Activated CD4-positive, alpha-beta T cell treated with anti-CD3 and anti-CD28 coated beads, Interleukin-2, amount 10 ng/mL, durations not matched to agents 7 days and 5 days (primary cell): Measurements from ENCODE around the gene ASNSD1. TPM values are rescaled to one million over a fixed set of nuclear protein-coding genes. Genes with fewer than 3 reads are reported as not detected.
"Not testable (repeated sequence)": the region's sequence is repeated elsewhere in the genome, so short reads cannot be mapped to it uniquely, and the experiment has no call there.

Experiments
- CTCF ChIA-PET: fragments of 350-600 bp; sonication (Branson Sonifier 250); formaldehyde crosslinking; loops from one replicate; lab custom pipeline; 2021; ENCODE audit warnings: antibody characterized with exemption; lab: Charles Lee
- POLR2A ChIA-PET: fragments of 350-600 bp; sonication (Branson Sonifier 250); formaldehyde crosslinking; loops from one replicate; lab custom pipeline; 2021; ENCODE audit warnings: antibody characterized with exemption; lab: Charles Lee
- DNase-seq: peaks from one replicate; pipeline ENCODE4 v3.0.0-alpha.2; 2020
- H3K27ac Mint-ChIP-seq: one replicate; pipeline ENCODE4 v1.8.0; 2021; ENCODE audit warnings: mild to moderate bottlenecking, moderate library complexity, mixed read lengths
- H3K27me3 Mint-ChIP-seq: one replicate; pipeline ENCODE4 v1.8.0; 2021; ENCODE audit warnings: mixed read lengths
- H3K36me3 Mint-ChIP-seq: one replicate; pipeline ENCODE4 v1.8.0; 2021; ENCODE audit warnings: low read depth, mixed read lengths
- H3K4me1 Mint-ChIP-seq: one replicate; pipeline ENCODE4 v1.8.0; 2021; ENCODE audit warnings: mixed read lengths
- H3K4me3 Mint-ChIP-seq: one replicate; pipeline ENCODE4 v1.8.0; 2021; ENCODE audit warnings: mild to moderate bottlenecking, moderate library complexity, mixed read lengths
- H3K9me3 Mint-ChIP-seq: one replicate; pipeline ENCODE4 v1.8.0; 2021; ENCODE audit warnings: mixed read lengths
- total RNA-seq, 2 experiments: library from RNA; stranded (reverse); gene quantifications; one replicate each; pipeline ENCODE4 v1.2.3, GENCODE V29; 2021

Gene ASNSD1
- total RNA-seq, 2 experiments from 2014 or later = 34.8 to 40.3 TPM

- Mint-ChIP-seq H3K4me1 (peaks cover 34% of the 10 kb centered on the region), H3K36me3 (peaks cover 5% of the 10 kb centered on the region), H3K9me3 (peaks cover 17% of the 10 kb centered on the region), H3K4me3 (no peak overlapping the region), H3K27me3 (no peaks in the 10 kb centered on the region), H3K27ac (no peak overlapping the region)
- POLR2A ChIA-PET = no interaction called here
- DNase-seq = no peak
- CTCF ChIA-PET = interaction anchor here (0.7 kb wide), 1 partner anchor 1232 kb away, joined by 7 read pairs; no protein-coding TSS in a partner anchor
Measured at GRCh38 chr2:189654641-189655040, 6.6 kb upstream of the ASNSD1 start.

- Mint-ChIP-seq H3K4me1 (peaks cover 39% of the 10 kb centered on the region), H3K36me3 (peaks cover 3% of the 10 kb centered on the region), H3K4me3 (peak overlapping the region; percentile 45), H3K9me3 (peaks cover 6% of the 10 kb centered on the region), H3K27me3 (no peaks in the 10 kb centered on the region), H3K27ac (peak overlapping the region; percentile 85)
- POLR2A ChIA-PET = interaction anchor here (0.9 kb wide), 1 partner anchor 77 kb away, joined by 3 read pairs; the partner anchor contains the start of gene SLC40A1
- CTCF ChIA-PET = interaction anchor here (1.1 to 5.1 kb wide), 5 partner anchors 9 to 171 kb away, joined by 3 to 37 read pairs (median 4); partner anchors contain the start of gene OSGEPL1
- peak; percentile 77 for DNase-seq
Measured at GRCh38 chr2:189657867-189658266, 3.4 kb upstream of the ASNSD1 start.

GRCh38 chr2:189658306-189659212 lies 2.7 kb upstream of the ASNSD1 start:
- peak; percentile 40 for DNase-seq
- H3K9me3 Mint-ChIP-seq = peaks cover 6% of the 10 kb centered on the region

GRCh38 chr2:189659734-189660133 lies 1.5 kb upstream of the ASNSD1 start:
- Mint-ChIP-seq H3K4me3 (no peak overlapping the region), H3K27ac (peak overlapping the region; percentile 85), H3K9me3 (no peaks in the 10 kb centered on the region)

More at GRCh38 chr2:189658306-189659212, 2.7 kb upstream of the ASNSD1 start:
- POLR2A ChIA-PET = interaction anchor here (0.9 kb wide), 1 partner anchor 78 kb away, joined by 3 read pairs; the partner anchor contains the start of gene SLC40A1
- H3K36me3 Mint-ChIP-seq = peaks cover 6% of the 10 kb centered on the region
- peaks cover 42% of the 10 kb centered on the region for H3K4me1 Mint-ChIP-seq
- H3K27ac Mint-ChIP-seq = peak overlapping the region; percentile 85
- peak overlapping the region; percentile 45 for H3K4me3 Mint-ChIP-seq
- CTCF ChIA-PET = interaction anchor here (0.5 to 5.1 kb wide), 8 partner anchors 9 to 140 kb away, joined by 3 to 37 read pairs (median 3); partner anchors contain the start of gene OSGEPL1
- H3K27me3 Mint-ChIP-seq = no peaks in the 10 kb centered on the region

GRCh38 chr2:189660803-189661147 lies 484 bp upstream of the ASNSD1 start:
- ChIA-PET CTCF (interaction anchor here (0.7 to 5.1 kb wide), 17 partner anchors 10 to 204 kb away, joined by 3 to 37 read pairs (median 5); partner anchors contain the start of genes ANKAR and OSGEPL1), POLR2A (no interaction called here)
- Mint-ChIP-seq H3K27ac (no peak overlapping the region), H3K9me3 (no peaks in the 10 kb centered on the region), H3K27me3 (no peaks in the 10 kb centered on the region), H3K4me1 (peaks cover 52% of the 10 kb centered on the region), H3K36me3 (peaks cover 18% of the 10 kb centered on the region), H3K4me3 (no peak overlapping the region)
- DNase-seq = no peak

More at GRCh38 chr2:189659734-189660133, 1.5 kb upstream of the ASNSD1 start:
- H3K36me3 Mint-ChIP-seq = peaks cover 13% of the 10 kb centered on the region
- DNase-seq = no peak
- CTCF ChIA-PET = interaction anchor here (0.6 to 5.1 kb wide), 5 partner anchors 10 to 103 kb away, joined by 3 to 37 read pairs (median 3); partner anchors contain the start of gene OSGEPL1
- POLR2A ChIA-PET = no interaction called here
- no peaks in the 10 kb centered on the region for H3K27me3 Mint-ChIP-seq
- H3K4me1 Mint-ChIP-seq = peaks cover 50% of the 10 kb centered on the region

DNA sequence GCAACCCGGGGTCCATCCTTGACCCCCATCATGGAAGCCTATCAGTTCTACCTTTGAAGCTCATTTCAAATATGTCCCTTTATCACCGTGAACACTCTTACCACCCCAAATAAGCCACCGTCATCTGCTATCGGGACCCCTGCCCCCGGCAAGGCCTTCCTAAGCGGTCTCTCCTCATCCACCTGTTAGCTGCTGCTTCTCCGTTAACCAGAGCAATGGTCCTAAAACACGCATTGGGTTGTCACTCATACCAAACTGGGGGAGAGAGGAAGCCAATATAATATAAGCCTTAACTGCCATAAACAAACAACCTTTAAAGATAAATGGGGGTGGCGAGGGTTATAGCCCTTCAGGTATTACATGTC lies 680 bp downstream of the ASNSD1 start:
- Mint-ChIP-seq H3K36me3 (peaks cover 30% of the 10 kb centered on the region), H3K4me3 (no peak overlapping the region), H3K9me3 (no peaks in the 10 kb centered on the region), H3K27me3 (no peaks in the 10 kb centered on the region), H3K4me1 (peaks cover 52% of the 10 kb centered on the region), H3K27ac (no peak overlapping the region)
- DNase-seq = no peak
- POLR2A ChIA-PET = interaction anchor here (0.7 kb wide), 1 partner anchor 12 kb away, joined by 3 read pairs; no protein-coding TSS in a partner anchor
- CTCF ChIA-PET = interaction anchor here (1.0 to 5.1 kb wide), 6 partner anchors 10 to 122 kb away, joined by 3 to 37 read pairs (median 12); partner anchors contain the start of genes ANKAR, ORMDL1, OSGEPL1 and PMS1

- Mint-ChIP-seq H3K9me3 (no peaks in the 10 kb centered on the region), H3K27ac (peak overlapping the region; percentile 60), H3K4me1 (peaks cover 47% of the 10 kb centered on the region), H3K36me3 (peaks cover 38% of the 10 kb centered on the region), H3K4me3 (no peak overlapping the region), H3K27me3 (no peaks in the 10 kb centered on the region)
- POLR2A ChIA-PET = interaction anchor here (0.7 kb wide), 1 partner anchor 11 kb away, joined by 3 read pairs; no protein-coding TSS in a partner anchor
- no peak for DNase-seq
- CTCF ChIA-PET = interaction anchor here (0.6 to 2.9 kb wide), 3 partner anchors 9 to 13 kb away, joined by 3 to 31 read pairs (median 18); partner anchors contain the start of gene ANKAR
Measured at GRCh38 chr2:189662669-189663226, 1.5 kb downstream of the ASNSD1 start.

- DNase-seq, H3K27ac Mint-ChIP-seq, H3K27me3 Mint-ChIP-seq, H3K9me3 Mint-ChIP-seq, POLR2A ChIA-PET: not testable (repeated sequence)
- H3K36me3 Mint-ChIP-seq = peaks cover 43% of the 10 kb centered on the region
- CTCF ChIA-PET = interaction anchor here (0.6 to 2.9 kb wide), 4 partner anchors 9 to 13 kb away, joined by 3 to 18 read pairs (median 8); no protein-coding TSS in a partner anchor
- H3K4me1 Mint-ChIP-seq = peaks cover 41% of the 10 kb centered on the region
- peak overlapping the region; percentile 17 for H3K4me3 Mint-ChIP-seq
Measured at GRCh38 chr2:189663319-189663718, 2.1 kb downstream of the ASNSD1 start.

DNA sequence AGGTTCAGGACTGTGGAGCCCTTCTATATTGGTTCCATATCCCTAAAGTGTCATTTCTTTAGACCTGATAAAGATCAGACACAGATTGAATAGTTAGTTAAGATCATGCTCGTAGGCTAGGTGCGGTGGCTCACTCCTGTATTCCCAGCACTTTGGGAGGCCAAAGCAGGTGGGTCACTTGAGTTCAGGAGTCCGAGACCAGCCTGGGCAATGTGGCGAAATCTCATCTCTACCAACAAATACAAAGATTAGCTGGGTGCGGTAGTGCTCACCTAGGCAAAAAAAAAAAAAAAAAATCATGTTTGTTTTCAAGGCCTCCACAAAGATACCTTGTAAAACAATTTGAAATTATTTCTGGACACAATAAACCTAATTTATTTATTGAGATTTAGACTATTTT lies 8.7 kb downstream of the ASNSD1 start:
- POLR2A ChIA-PET = interaction anchor here (0.6 kb wide), 1 partner anchor 120 kb away, joined by 6 read pairs; no protein-coding TSS in a partner anchor
- Mint-ChIP-seq H3K27me3 (no peaks in the 10 kb centered on the region), H3K36me3 (peaks cover 57% of the 10 kb centered on the region)

GRCh38 chr2:189673661-189674373 lies 12.6 kb downstream of the ASNSD1 start:
- Mint-ChIP-seq H3K4me3 (peak overlapping the region; percentile 86), H3K4me1 (peaks cover 29% of the 10 kb centered on the region), H3K9me3 (peaks cover 11% of the 10 kb centered on the region), H3K36me3 (peaks cover 46% of the 10 kb centered on the region), H3K27me3 (no peaks in the 10 kb centered on the region), H3K27ac (peak overlapping the region; percentile 61)
- CTCF ChIA-PET = interaction anchor here (0.7 to 4.5 kb wide), 7 partner anchors 9 to 100 kb away, joined by 3 to 31 read pairs (median 4); partner anchors contain the start of genes ASNSD1 and OSGEPL1
- DNase-seq = no peak
- POLR2A ChIA-PET = interaction anchor here (1.1 kb wide), 1 partner anchor 12 kb away, joined by 3 read pairs; no protein-coding TSS in a partner anchor

More for the DNA sequence above, 8.7 kb downstream of the ASNSD1 start:
- peaks cover 28% of the 10 kb centered on the region for H3K4me1 Mint-ChIP-seq
- CTCF ChIA-PET = interaction anchor here (0.6 to 4.5 kb wide), 3 partner anchors 8 to 227 kb away, joined by 3 to 31 read pairs (median 5); partner anchors contain the start of genes ASNSD1 and OSGEPL1
- DNase-seq = no peak
- H3K27ac Mint-ChIP-seq = no peak overlapping the region
- no peak overlapping the region for H3K4me3 Mint-ChIP-seq
- H3K9me3 Mint-ChIP-seq = no peaks in the 10 kb centered on the region

DNA sequence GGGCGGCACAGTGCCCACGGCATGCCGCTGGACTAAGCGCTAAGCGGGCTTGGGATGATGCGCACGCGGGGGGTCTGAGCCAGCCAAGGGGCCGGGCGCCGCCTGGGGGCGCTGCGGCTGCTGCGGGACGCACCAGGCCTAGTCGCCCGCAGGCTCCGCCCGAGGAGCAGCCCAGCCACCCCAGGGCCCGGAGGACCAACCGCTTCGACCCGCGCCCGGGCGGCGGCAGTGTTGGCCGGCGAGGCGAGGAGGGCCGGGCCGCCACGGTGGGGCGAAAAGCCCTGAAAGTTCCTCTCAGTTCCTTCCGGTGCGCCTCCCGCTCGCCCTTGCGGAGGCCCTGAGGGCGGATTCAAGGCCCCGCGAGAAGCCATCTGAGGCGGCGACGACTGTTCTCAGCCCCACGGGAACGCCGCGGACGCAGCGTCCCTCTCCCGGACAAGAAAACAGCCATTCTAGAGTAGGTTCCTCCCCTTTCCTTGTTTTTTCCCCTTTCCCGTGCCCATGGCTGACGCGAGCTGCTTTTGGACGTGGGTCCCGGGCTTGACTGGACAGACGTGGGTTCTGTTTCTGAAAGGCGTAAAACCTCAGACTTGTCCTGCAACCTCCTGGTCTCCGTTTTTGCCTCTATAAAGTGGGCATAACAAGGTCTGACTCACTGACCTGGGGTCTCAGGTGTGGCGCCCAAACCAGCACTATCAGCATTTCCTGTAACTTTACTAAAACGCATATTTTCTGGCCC lies 13.3 kb downstream of the ASNSD1 start, which contains the start of gene ANKAR:
Gene ANKAR (plus strand): TSS at position 297 of the 739 bp plus-strand sequence. CDS start 1,821 bp downstream, outside the sequence.
- Mint-ChIP-seq H3K27ac (peak within 1 kb of the TSS; percentile 98), H3K4me3 (peak within 1 kb of the TSS; percentile 86), H3K36me3 (peaks cover 46% of the 10 kb centered on the region), H3K27me3 (no peaks in the 10 kb centered on the region), H3K4me1 (peaks cover 30% of the 10 kb centered on the region), H3K9me3 (peaks cover 14% of the 10 kb centered on the region)
- DNase-seq = peak; percentile 67
- CTCF ChIA-PET = interaction anchor here (0.8 to 4.5 kb wide), 7 partner anchors 9 to 99 kb away, joined by 3 to 31 read pairs (median 8); partner anchors contain the start of genes ASNSD1 and OSGEPL1
- POLR2A ChIA-PET = interaction anchor here (1.1 kb wide), 1 partner anchor 12 kb away, joined by 3 read pairs; no protein-coding TSS in a partner anchor
